Measurements from ENCODE around the gene NUDCD3.

NUDCD3 gene

GRCh38 chr7:44534087-44534486, 43.6 kb upstream of the NUDCD3 start:
- no peak overlapping the region for H3K4me2 ChIP-seq
- H3K27me3 ChIP-seq: no peaks in the 10 kb centered on the region
- H4K20me1 ChIP-seq: no peaks in the 10 kb centered on the region
- no peak overlapping the region for H3K27ac ChIP-seq
- H3K9me3 ChIP-seq (replicated peaks in 1 of 11): no peaks in the 10 kb centered on the region
- TF ChIP-seq Cebpa-rat (IDR thresholded peaks at IDR 0.05): no peak
- no peak overlapping the region for H3K4me3 ChIP-seq
- H3K36me3 ChIP-seq: no peaks in the 10 kb centered on the region
- H3K4me1 ChIP-seq: peaks cover 0 to 10% (median 8%) of the 10 kb centered on the region in 10 experiments; a peak in 11 of 20 replicates
- H3K9ac ChIP-seq: no peak overlapping the region

GRCh38 chr7:44533301-44534055, 43.0 kb upstream of the NUDCD3 start:
- no peak overlapping the region for H3K9ac ChIP-seq
- H3K9me3 ChIP-seq (replicated peaks in 1 of 11): peaks cover 0 to 5% (median 0%) of the 10 kb centered on the region in 11 experiments; a peak in 3 of 22 replicates
- H3K27ac ChIP-seq: no peak overlapping the region
- H3K27me3 ChIP-seq: no peaks in the 10 kb centered on the region
- H4K20me1 ChIP-seq: no peaks in the 10 kb centered on the region
- TF ChIP-seq Cebpa-rat (IDR thresholded peaks at IDR 0.05): no peak
- H3K4me2 ChIP-seq: no peak overlapping the region
- H3K4me3 ChIP-seq: no peak overlapping the region
- H3K4me1 ChIP-seq: peaks cover 0 to 10% (median 8%) of the 10 kb centered on the region in 10 experiments; a peak in 11 of 20 replicates
- H3K36me3 ChIP-seq: no peaks in the 10 kb centered on the region

- H4K20me1 ChIP-seq: no peaks in the 10 kb centered on the region
- H3K4me2 ChIP-seq: 0 out of 22 replicates have a peak overlapping the region, but pooled peaks of 1 of the 11 experiments have one; percentile 10
- no peak overlapping the region for H3K27ac ChIP-seq
- H3K9ac ChIP-seq: no peak overlapping the region
- peaks cover 0 to 10% (median 8%) of the 10 kb centered on the region in 10 experiments; a peak in 11 of 20 replicates for H3K4me1 ChIP-seq
- peaks cover 8 to 23% (median 15%) of the 10 kb centered on the region in 11 experiments for H3K9me3 ChIP-seq (replicated peaks in 1 of 11)
- no peak for TF ChIP-seq Cebpa-rat (IDR thresholded peaks at IDR 0.05)
- no peak overlapping the region for H3K4me3 ChIP-seq
- no peaks in the 10 kb centered on the region for H3K36me3 ChIP-seq
- H3K27me3 ChIP-seq: no peaks in the 10 kb centered on the region
Observed at GRCh38 chr7:44531421-44532380, 41.2 kb upstream of the NUDCD3 start.

DNA sequence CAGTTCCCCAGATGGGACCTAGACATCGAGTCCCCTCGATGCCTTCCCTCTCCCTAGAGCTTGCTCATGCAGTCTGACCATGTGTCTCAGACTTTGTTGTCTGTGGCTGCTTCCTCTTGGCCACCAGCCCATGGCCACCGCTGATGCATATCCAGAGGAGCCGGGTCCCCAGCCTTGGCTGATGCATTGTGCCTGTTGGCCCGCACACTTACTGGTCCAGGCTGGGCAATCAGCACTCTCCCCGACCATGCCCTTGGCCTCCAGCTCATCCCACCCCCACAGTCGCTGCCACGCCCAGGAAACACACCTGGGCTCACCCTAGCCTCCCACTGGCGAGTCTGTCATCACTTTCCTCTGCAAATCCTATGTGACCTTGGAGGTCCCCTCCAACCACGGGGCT, 40.5 kb upstream of the NUDCD3 start:
- no peaks in the 10 kb centered on the region for H4K20me1 ChIP-seq
- H3K4me3 ChIP-seq: no peak overlapping the region
- no peak overlapping the region for H3K27ac ChIP-seq
- no peaks in the 10 kb centered on the region for H3K27me3 ChIP-seq
- peak overlapping the region in 6 of 11 experiments; percentile 6 to 25 (median 16); a peak in 8 of 22 replicates for H3K4me2 ChIP-seq
- H3K4me1 ChIP-seq: peaks cover 0 to 10% (median 8%) of the 10 kb centered on the region in 10 experiments; a peak in 11 of 20 replicates
- peaks cover 15 to 30% (median 23%) of the 10 kb centered on the region in 11 experiments for H3K9me3 ChIP-seq (replicated peaks in 1 of 11)
- no peaks in the 10 kb centered on the region for H3K36me3 ChIP-seq
- TF ChIP-seq Cebpa-rat (IDR thresholded peaks at IDR 0.05): no peak
- H3K9ac ChIP-seq: no peak overlapping the region

DNA sequence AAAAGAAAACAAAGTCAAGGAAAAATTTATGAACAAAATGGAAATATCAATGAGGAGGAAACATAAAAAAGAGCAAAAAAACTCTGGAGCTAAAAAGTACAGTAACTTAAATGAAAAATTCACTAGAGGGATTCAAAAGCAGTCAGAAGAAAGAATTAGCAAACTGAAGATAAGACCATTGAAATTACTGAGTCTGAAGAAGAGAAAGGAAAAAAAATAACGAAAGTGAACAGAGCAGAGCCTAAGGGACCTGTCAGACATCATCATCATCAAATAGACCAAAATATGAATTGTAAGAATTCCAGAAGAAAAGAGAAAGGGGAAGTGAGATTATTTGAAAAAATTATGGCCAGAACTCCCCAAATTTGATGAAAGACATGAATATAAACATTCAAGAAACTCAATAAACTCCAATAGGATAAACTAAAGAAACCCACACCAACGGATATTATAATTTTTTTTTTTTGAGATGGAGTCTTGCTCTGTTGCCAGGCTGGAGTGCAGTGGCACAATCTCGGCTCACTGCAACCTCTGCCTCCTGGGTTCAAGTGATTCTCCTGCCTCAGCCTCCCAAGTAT, 34.4 kb upstream of the NUDCD3 start:
- TF ChIP-seq Cebpa-rat (IDR thresholded peaks at IDR 0.05): no peak
- no peaks in the 10 kb centered on the region for H3K36me3 ChIP-seq
- no peak overlapping the region for H3K27ac ChIP-seq
- no peaks in the 10 kb centered on the region for H3K4me1 ChIP-seq
- H3K4me3 ChIP-seq: no peak overlapping the region
- H3K4me2 ChIP-seq: no peak overlapping the region
- no peaks in the 10 kb centered on the region for H4K20me1 ChIP-seq
- H3K27me3 ChIP-seq: no peaks in the 10 kb centered on the region
- H3K9me3 ChIP-seq (replicated peaks in 1 of 11): peaks cover 33 to 50% (median 42%) of the 10 kb centered on the region in 11 experiments
- H3K9ac ChIP-seq: no peak overlapping the region

DNA sequence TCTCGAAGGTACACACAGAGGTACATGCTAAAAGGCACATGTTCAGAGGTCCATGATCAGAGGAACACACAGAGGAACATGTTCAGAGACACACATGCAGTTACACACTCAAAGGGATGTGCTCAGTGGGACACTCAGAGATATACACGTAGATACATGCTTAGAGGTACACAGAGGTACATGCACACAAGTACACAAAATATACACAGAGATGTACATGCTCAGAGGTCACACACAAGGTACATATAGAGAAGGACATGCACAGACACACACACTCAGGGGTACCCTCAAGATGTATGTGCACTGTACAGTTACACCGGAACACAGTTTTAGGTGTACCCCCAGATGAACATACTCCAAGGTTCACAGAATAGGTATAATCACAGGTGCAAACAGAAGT, 31.9 kb upstream of the NUDCD3 start:
- TF ChIP-seq Cebpa-rat (IDR thresholded peaks at IDR 0.05): no peak
- Histone ChIP-seq H3K27me3 (no peaks in the 10 kb centered on the region), H3K9ac (no peak overlapping the region), H3K4me2 (no peak overlapping the region), H3K4me3 (no peak overlapping the region), H3K36me3 (no peaks in the 10 kb centered on the region), H3K4me1 (no peaks in the 10 kb centered on the region), H3K9me3 (replicated peaks in 1 of 11) (peaks cover 29 to 37% (median 33%) of the 10 kb centered on the region in 11 experiments), H4K20me1 (no peaks in the 10 kb centered on the region), H3K27ac (no peak overlapping the region)

- no peaks in the 10 kb centered on the region for H3K4me1 ChIP-seq
- no peaks in the 10 kb centered on the region; a peak in 1 of 22 replicates for H4K20me1 ChIP-seq
- no peaks in the 10 kb centered on the region for H3K36me3 ChIP-seq
- no peak overlapping the region for H3K9ac ChIP-seq
- peaks cover 22 to 29% (median 26%) of the 10 kb centered on the region in 11 experiments for H3K9me3 ChIP-seq (replicated peaks in 1 of 11)
- no peak overlapping the region for H3K4me2 ChIP-seq
- no peaks in the 10 kb centered on the region for H3K27me3 ChIP-seq
- no peak overlapping the region for H3K4me3 ChIP-seq
- no peak overlapping the region for H3K27ac ChIP-seq
- no peak for TF ChIP-seq Cebpa-rat (IDR thresholded peaks at IDR 0.05)
Observed at GRCh38 chr7:44521347-44522095, 31.1 kb upstream of the NUDCD3 start.

DNA sequence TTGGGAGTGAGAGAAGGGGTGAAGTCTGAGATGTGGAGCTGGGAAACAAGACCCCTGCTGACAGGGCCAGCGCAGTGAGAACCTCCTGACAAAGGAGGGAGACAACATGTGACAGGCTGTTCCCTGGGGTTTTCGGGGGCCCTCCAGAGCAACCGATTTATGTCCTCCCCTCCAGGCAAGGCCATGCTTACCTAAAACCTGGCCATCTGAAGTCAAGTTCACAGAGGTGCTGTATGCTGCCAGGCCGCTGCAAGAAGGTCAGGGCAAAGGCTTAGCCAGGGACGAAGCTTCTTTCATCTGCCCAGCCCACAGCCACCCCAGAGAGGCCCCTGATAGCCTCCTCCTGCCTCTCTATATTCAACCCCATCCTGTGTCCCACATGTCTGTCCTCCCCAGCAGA, 30.1 kb upstream of the NUDCD3 start:
- no peak overlapping the region for H3K4me3 ChIP-seq
- no peaks in the 10 kb centered on the region; a peak in 1 of 22 replicates for H4K20me1 ChIP-seq
- H3K9ac ChIP-seq: no peak overlapping the region
- H3K4me2 ChIP-seq: no peak overlapping the region
- peaks cover 14 to 19% (median 16%) of the 10 kb centered on the region in 11 experiments for H3K9me3 ChIP-seq (replicated peaks in 1 of 11)
- no peak overlapping the region for H3K27ac ChIP-seq
- H3K4me1 ChIP-seq: peaks cover 0 to 8% (median 3%) of the 10 kb centered on the region in 10 experiments; a peak in 9 of 20 replicates
- no peak for TF ChIP-seq Cebpa-rat (IDR thresholded peaks at IDR 0.05)
- no peaks in the 10 kb centered on the region for H3K36me3 ChIP-seq
- no peaks in the 10 kb centered on the region for H3K27me3 ChIP-seq
